ENCODE measurements around the gene DARS1. TPM values are rescaled to one million over a fixed set of nuclear protein-coding genes. Genes with fewer than 3 reads are reported as not detected.

The DARS1 gene
- total and polyA plus RNA-seq, 2 of the 13 experiments (the other 11 are each of a cell fraction or from before 2014, with no cell fraction given), result 149 to 230 TPM

- no peak for TF ChIP-seq ZNF414 (CRISPR knock-in tag; IDR thresholded peaks at IDR 0.05)
- TF ChIP-seq RFX3 (CRISPR knock-in tag; IDR thresholded peaks at IDR 0.05), result no peak
Measured at GRCh38 chr2:135949451-135950234, 35.8 kb downstream of the DARS1 start (continued).

DNA sequence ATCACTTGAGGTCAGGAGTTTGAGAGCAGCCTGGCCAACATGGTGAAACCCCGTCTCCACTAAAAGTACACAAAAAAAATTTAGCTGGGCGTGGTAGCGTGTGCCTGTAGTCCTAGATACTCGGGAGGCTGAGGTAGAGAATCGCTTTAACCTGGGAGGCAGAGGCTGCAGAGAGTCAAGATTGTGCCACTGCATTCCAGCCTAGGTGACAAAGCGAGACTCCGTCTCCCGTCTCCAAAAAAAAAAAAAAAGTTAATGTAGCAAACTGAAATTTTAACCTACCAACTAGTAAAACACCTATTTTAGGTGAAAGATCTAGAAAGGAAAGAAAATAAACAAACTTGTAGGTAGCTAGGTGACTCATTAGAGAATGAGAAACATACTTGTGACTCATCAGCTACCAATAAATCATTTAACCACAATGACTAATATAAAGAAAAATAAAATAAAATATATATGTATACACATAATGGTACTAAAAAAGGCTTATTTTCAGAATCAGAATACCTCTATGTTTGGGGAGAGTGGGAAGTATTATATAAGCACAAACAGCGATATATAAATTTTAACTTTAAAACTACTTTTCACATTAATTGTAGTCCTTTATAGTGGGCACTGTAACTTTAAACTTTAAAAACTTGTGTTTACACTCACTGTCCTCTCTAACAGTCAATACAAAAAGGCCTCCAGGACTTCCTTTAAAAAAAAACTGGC, 36.6 kb downstream of the DARS1 start:
- H3K9me3 ChIP-seq (ENCODE audit: low read length), result no peaks in the 10 kb centered on the region
- ATAC-seq (no peak; the same call in 2 of the 3 replicates), FAIRE-seq (no peak), DNase-seq (ENCODE audit: low spot score) (no peak)
- peaks cover 7 to 49% of the 10 kb centered on the region in 2 experiments for H3K36me3 ChIP-seq (replicated peaks in 1 of 2; ENCODE audit: control insufficient read depth in 1 of 2, insufficient read depth in 2 of 2, low read length in 2 of 2)
- H3K27ac ChIP-seq (ENCODE audit: extremely low read length, insufficient read depth, low read length), result no peak overlapping the region
- in situ Hi-C loops (cut with HindIII; ENCODE audit: extremely low pct_ligation_motif_present, low pct_unique_long_range_greater_than_20kb) (no loop called here), intact Hi-C loops (cut with micrococcal nuclease; ENCODE audit: unreplicated experiment) (no loop called here)
- H3K4me2 ChIP-seq (ENCODE audit: low read depth, low read length), result no peak overlapping the region
- BruUV-seq (replicated peaks), result no TSS peak
- no peaks in the 10 kb centered on the region; the same call in 1 of the 2 replicates for H3K4me1 ChIP-seq (ENCODE audit: insufficient read depth, low read length)
- H3K79me2 ChIP-seq (ENCODE audit: insufficient read depth, low read length), result peaks cover 56% of the 10 kb centered on the region
- no peak overlapping the region for H3K9ac ChIP-seq (ENCODE audit: insufficient read depth, low read depth, low read length)
- no peak overlapping the region for H3K4me3 ChIP-seq (replicated peaks in 1 of 3; ENCODE audit: insufficient read depth in 1 of 3, low read depth in 2 of 3, low read length in 3 of 3)
- ChIA-PET CTCF (ENCODE audit: low intra/inter-chr PET ratio, low total read pairs) (no interaction called here), POLR2A (no interaction called here)
- no peak overlapping the region for H2AFZ ChIP-seq (ENCODE audit: low read length)
- WGBS (ENCODE audit: low lambda C conversion rate), result 98% methylated on average over 9 of the region's 9 CpGs
- H3K27me3 ChIP-seq (ENCODE audit: control insufficient read depth in 1 of 2, insufficient read depth in 2 of 2, low read length in 2 of 2), result no peaks in the 10 kb centered on the region
- H4K20me1 ChIP-seq (ENCODE audit: insufficient read depth, low read length), result peaks cover 15% of the 10 kb centered on the region
- TF ChIP-seq TBX3 (IDR thresholded peaks at IDR 0.05; ENCODE audit: borderline replicate concordance) (no peak), PHF21A (CRISPR knock-in tag; IDR thresholded peaks at IDR 0.05) (no peak), ZNF367 (CRISPR knock-in tag; IDR thresholded peaks at IDR 0.05; ENCODE audit: borderline replicate concordance) (no peak), ZNF703 (CRISPR knock-in tag; IDR thresholded peaks at IDR 0.05; ENCODE audit: borderline replicate concordance) (no peak), ZNF10 (CRISPR knock-in tag; IDR thresholded peaks at IDR 0.05; ENCODE audit: borderline replicate concordance, low read depth) (no peak), SKI (IDR thresholded peaks at IDR 0.05; ENCODE audit: partially characterized antibody) (no peak), GABPB1 (CRISPR knock-in tag; IDR thresholded peaks at IDR 0.05) (no peak), ZNF441 (CRISPR knock-in tag; IDR thresholded peaks at IDR 0.05; ENCODE audit: borderline replicate concordance) (peak; percentile 31; the same call in 1 of the 2 replicates), CREB1 (IDR thresholded peaks at IDR 0.05) (peak; percentile 47), CREB1 (CRISPR knock-in tag; IDR thresholded peaks at IDR 0.05) (no peak), PREB (CRISPR knock-in tag; IDR thresholded peaks at IDR 0.05) (no peak)
- TF ChIP-seq, protein P1, sequence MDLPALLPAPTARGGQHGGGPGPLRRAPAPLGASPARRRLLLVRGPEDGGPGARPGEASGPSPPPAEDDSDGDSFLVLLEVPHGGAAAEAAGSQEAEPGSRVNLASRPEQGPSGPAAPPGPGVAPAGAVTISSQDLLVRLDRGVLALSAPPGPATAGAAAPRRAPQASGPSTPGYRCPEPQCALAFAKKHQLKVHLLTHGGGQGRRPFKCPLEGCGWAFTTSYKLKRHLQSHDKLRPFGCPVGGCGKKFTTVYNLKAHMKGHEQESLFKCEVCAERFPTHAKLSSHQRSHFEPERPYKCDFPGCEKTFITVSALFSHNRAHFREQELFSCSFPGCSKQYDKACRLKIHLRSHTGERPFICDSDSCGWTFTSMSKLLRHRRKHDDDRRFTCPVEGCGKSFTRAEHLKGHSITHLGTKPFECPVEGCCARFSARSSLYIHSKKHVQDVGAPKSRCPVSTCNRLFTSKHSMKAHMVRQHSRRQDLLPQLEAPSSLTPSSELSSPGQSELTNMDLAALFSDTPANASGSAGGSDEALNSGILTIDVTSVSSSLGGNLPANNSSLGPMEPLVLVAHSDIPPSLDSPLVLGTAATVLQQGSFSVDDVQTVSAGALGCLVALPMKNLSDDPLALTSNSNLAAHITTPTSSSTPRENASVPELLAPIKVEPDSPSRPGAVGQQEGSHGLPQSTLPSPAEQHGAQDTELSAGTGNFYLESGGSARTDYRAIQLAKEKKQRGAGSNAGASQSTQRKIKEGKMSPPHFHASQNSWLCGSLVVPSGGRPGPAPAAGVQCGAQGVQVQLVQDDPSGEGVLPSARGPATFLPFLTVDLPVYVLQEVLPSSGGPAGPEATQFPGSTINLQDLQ (CRISPR knock-in tag; IDR thresholded peaks at IDR 0.05), result no peak
